ENCODE data around the gene TRPM1.

TRPM1 gene

DNA sequence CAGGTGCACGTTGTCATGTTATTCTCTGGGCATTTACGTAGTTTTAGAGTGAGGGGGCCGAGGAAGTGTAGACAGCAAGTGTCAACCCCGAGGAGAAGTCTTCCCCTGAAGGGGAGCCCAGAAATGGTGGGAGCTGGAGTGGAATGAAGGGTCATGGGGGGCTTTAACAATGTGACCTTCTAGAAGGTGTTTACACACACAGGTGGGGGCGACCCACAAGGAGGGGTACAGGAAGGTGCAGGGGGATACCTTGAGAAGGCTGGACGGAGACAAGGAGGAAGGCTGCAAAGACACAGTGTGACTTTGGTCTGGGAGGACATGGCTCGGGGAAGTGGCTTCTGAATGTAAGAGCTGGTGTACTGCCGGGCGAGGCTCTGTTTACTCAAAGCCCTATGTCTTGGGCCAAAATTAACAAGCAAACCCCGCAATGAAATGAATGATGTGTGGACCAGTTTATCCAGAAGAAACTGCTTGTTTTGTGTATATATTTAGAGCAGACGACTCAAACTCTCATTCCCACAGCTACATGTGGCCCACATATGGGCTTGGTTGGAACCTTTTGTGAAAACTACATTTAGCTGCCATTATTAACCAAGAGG lies 18.7 kb downstream of the TRPM1 start:
- DNase-seq (ENCODE audit: low spot score): no peak

GRCh38 chr15:31081588-31082250 lies 19.8 kb downstream of the TRPM1 start:
- no peak for DNase-seq (ENCODE audit: low spot score)

DNA sequence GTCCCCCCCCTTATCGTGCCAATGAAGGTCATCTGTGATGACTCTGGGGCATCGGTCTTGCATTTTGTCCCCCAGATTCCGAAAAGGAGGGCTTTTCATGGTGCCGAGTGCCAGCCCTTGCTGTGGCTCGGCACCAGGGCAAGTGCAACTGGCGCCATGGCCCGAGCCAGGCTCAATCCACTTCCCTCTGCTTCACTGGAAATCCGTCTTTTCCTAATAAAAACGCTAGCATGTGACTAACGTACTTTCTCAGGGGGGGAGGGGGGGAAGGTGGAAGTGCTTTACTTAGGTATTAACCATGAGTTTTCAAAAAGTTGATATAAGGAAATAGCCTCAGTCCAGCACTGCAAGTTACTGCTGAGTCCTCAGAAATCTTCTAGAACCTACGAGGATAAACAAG lies 20.5 kb downstream of the TRPM1 start:
- no peak for DNase-seq (ENCODE audit: low spot score)

- DNase-seq (ENCODE audit: low spot score): no peak
Measured at GRCh38 chr15:31080591-31081014, 20.9 kb downstream of the TRPM1 start.

- no peak for DNase-seq (ENCODE audit: low spot score)
Measured at GRCh38 chr15:31079519-31079918, 22.0 kb downstream of the TRPM1 start.

DNA sequence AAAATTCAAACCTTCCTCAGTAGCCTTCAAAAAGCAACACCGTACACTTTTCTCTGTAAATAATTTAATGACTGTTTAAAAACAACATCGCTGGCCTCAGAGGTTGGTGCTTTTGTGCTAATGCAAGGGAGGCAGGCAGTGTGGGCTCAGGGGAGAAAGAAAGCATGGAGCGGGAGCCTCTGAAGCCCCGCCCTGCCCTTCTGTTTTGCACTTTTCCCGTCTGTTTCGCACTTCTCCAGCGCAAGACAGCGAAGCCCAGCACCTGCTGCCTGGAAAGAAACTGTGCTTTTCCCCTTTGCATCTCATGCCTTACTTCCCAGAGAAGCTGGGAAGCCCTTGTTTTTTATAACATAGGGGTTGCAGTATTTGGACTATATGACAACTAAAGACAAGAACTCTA lies 23.1 kb downstream of the TRPM1 start:
- no peak for DNase-seq (ENCODE audit: low spot score)

- DNase-seq (ENCODE audit: low spot score): no peak
Measured at GRCh38 chr15:31077941-31078340, 23.6 kb downstream of the TRPM1 start.

DNA sequence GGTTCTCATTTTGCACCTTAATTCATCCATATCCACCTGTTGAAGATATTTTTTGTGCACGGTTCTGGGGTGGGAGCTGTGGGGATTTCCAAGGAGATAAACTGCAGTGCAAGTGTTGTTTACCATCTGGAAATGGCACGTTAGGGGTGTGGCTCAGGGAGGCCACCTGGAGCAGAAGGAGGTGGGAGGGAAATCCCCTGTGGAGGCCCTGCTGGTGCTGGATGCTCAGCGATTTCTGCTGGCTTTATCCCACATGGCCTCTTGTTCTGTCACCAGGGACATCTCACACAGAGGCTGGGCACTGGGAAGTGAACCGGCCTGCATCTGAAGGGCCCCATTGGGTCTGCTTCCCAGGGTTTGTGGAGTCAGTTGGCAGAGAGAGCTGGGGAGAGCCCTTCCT lies 24.3 kb downstream of the TRPM1 start:
- no peak for DNase-seq (ENCODE audit: low spot score)

DNA sequence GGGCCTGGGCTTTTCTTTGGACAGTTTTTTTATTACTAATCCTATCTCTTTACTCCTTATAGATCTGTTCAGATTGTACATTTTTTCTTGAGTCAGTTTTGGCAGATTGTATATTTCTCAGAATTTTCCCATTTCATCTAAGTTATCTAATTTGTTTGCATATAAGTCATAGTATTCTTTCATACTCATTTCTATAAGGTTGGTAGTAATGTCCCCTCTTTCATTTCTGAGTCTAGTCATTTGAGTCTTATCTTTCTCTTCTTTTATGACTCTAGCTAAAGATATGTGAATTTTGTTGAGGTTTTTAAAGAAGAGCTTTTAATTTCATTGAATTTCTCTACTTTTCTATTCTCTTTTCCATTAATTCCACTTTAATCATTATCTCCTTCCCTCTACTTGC lies 27.2 kb downstream of the TRPM1 start:
- DNase-seq (ENCODE audit: low spot score): no peak

GRCh38 chr15:31070867-31071266 lies 30.7 kb downstream of the TRPM1 start:
- DNase-seq (ENCODE audit: low spot score): no peak

DNA sequence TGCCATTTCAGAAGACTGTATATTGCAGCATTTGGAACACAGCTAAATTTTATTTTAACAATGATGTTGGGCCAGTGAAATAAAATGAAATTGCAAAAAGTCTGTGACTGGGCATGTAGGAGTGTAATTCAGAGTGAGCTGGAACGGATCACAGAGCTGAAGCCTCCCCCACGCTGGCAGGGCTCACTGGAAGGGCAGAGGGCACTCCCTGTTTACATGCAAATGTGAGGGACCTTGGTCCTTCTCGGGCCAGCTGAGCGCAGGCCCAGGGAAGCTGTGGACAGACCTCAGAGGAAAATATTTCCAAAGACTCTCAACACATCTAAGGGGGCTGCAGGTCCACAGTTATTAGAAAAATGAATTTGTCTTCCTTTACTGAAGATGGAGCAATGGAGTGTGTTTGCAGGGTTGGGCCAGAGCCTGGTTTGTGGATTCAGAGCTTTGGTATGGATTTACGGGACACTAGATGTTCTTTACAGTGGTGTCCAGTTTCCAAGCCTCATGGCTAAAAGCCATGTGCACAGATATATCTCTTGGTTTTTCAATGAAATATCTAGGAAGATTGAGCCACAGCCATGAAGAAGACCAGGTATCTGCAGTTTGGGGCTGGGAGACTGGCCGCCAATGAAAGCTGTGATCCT lies 32.0 kb downstream of the TRPM1 start:
- no peak for DNase-seq (ENCODE audit: low spot score)

DNA sequence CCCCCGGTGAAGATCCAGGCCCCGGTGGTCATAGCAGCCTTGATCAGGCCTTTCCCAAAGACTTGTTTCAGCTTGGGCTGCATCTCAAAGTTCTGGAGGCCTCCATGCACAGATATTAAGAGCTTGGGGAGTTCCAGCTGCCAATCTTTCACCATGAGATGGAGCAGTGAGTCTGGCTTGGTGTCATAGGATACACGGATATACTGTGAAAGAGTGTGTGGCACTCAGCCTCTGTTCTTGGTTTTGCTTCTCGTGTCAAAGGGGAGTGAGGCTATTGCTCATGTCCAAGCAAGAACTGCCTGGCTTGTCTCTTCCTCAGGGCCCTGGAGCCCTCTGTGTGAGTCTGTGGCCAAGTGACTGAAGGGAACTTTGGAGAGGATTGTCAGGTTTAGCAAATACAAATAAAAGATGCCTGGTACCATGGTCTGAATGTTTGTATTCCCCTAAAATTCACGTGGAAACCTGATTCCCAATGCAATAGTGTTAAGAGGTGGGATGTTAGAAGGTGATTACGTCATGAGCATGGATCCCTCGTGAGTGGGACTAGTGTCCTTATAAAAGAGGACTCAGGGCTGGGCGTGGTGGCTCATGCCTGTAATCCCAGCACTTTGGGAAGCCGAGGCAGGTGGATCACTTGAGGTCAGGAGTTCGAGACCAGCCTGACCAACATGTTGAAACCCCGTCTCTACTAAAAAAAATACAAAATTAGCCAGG lies 33.5 kb downstream of the TRPM1 start:
- no peak for DNase-seq (ENCODE audit: low spot score)

- DNase-seq (ENCODE audit: low spot score): no peak
Measured at GRCh38 chr15:31065824-31066223, 35.7 kb downstream of the TRPM1 start.

DNA sequence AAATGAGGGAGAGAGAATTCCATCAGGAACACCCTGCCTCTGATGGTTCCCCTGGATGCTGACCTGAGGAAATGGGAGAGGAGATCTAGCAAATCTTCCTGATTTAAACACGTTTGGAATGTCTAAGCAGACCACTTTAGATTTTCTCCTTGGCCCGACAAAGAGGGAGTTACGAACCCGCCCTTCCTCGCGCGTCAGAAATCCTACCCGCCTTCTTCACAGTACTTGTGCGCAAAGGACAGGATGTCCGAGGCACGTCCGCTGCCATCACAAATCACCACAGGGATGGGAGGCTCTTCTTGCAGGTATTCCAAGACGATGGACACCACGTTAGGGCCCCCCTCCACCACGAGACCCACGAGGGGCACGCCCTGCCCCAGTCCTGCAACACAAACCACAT lies 38.6 kb downstream of the TRPM1 start:
- no peak for DNase-seq (ENCODE audit: low spot score)

GRCh38 chr15:31062310-31062847 lies 39.1 kb downstream of the TRPM1 start:
- no peak for DNase-seq (ENCODE audit: low spot score)

GRCh38 chr15:31060429-31061140 lies 40.9 kb downstream of the TRPM1 start:
- DNase-seq (ENCODE audit: low spot score): no peak

GRCh38 chr15:31058236-31058962 lies 43.1 kb downstream of the TRPM1 start:
- no peak for DNase-seq (ENCODE audit: low spot score)

DNA sequence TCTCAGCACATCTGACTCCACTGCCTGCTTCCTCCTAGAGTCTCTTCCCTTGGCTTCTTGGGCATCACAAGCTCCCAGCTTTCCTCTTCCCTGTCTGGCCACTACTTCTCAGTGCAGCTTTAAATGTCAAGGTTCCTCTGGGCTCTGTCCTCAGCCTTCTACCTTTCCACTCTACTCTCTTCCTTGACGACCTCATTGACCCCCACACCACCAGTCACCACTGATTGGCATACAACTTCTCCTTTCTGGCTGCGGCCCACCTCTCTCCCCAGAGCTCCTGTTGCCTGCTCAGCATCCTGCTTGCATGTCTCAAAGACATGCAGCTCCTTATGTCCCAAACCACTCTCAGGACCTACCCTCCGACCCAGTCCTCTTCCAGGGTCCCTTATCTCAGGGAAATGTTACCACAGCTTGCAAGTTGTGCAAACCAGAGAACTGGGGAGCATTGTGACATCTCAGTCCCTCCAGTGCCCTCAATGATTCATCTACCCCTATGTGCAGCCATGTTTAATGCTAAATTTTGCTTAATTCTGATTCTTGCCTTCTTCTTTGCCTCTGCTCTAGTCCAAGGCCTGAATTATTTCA lies 49.9 kb downstream of the TRPM1 start:
- no peak for DNase-seq (ENCODE audit: low spot score)

DNA sequence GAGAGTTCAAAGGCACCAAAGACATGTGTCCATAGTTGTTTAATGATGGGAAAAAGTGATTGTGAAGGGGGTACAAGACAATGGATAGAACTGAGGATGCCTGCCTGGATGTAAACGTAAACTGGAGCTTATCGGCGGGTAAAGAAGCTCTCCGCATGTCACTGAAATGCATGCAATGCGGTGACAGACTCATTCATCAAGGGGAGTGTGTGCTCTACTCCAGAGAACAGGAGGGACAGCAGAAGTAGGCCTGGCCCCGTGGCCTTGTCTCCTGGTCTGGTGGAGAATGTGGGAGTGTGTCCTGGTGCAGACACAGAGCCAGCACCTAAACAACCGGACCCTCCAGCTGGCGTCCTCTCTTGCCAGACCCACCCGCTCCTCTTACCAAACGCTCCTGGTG lies 50.6 kb downstream of the TRPM1 start:
- DNase-seq (ENCODE audit: low spot score): no peak

DNA sequence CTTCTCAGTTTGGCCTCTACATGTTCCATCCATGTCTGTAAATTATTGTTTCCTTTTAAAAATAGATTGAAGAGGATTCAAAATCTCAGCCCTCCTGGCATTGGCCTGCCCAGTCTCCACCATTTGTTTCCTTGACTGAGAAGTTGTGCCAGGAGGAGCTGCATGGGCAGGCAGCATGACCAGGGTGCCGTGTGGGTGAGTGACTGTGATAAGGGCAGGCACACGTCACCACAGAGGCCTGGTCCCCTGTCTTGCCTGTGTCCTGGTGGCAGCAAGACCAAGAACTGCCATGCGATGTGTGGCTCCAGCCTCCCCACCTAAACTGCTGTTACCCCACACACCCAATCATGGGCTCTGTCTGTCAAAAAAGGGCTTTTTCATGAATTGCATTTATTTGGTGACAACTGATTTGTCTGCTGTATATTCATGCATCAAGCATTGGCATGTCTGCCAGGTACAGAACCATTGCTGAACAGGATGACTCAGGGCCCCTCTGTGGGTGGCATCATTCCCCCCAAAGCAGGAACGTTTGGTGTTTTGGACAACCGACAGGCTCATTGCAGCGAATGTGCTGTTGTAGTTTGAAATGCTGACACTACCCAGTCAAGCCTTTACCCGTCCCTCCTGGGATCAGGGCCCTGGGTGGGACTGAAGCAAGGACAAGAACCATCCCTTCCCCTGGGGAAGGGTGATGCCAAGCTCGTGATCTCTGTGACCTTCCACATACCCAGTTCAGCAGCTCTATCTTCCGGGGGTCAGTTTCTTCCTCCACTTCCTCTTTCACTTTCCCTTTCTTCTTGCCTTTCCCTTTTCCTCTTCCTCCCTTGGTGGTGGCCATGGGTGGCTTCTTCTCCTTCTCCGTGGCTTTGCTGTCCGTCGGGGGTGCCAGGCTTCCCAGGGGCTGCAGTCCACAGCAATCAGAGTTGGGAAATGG lies 51.6 kb downstream of the TRPM1 start:
- no peak for DNase-seq (ENCODE audit: low spot score)
